HepG2 (cell line): ENCODE data around the gene LRTM2. TPM values are rescaled to one million over a fixed set of nuclear protein-coding genes. Genes with fewer than 3 reads are reported as not detected.

Experiments
- ATAC-seq: fragments of 200-7000 bp; cut with Tn5 transposase; 3 replicates; pipeline ENCODE4 v1.9.1; 2020; ENCODE audit warnings: mild to moderate bottlenecking, moderate library complexity
- BruUV-seq: library from RNA; stranded (reverse); fragments of 400-500 nt; replicated peaks from 2 replicates; lab custom pipeline; 2021; lab: Mats Ljungman, UMichigan
- CTCF ChIA-PET: fragments of 300-600 bp; formaldehyde crosslinking; extraction: SDS; loops from one replicate; lab custom pipeline; 2021; ENCODE audit warnings: low total read pairs, inconsistent platforms, low intra/inter-chr PET ratio; lab: Yijun Ruan, JAX
- POLR2A ChIA-PET: fragments of 350-600 bp; sonication (Branson Sonifier 250); formaldehyde crosslinking; loops from one replicate; lab custom pipeline; 2020; ENCODE audit warnings: antibody characterized with exemption, inconsistent platforms; lab: Yijun Ruan, JAX
- DNase-seq: peaks from one replicate; pipeline ENCODE4 v3.0.0-alpha.2; 2015; ENCODE audit warnings: low spot score
- FAIRE-seq: peaks from 3 replicates; lab custom pipeline; 2011; peaks lifted over from hg19 to GRCh38; lab: Jason Lieb, UNC
- H2AFZ ChIP-seq: one replicate; pipeline ENCODE4 v1.6.1; 2011; ENCODE audit warnings: low read length, inconsistent platforms
- H3K27ac ChIP-seq: fragments of 300-600 bp; 3 replicates; pipeline ENCODE4 v1.8.0; 2011; ENCODE audit warnings: mixed run types, mild to moderate bottlenecking, mixed read lengths, low read length, inconsistent platforms; ENCODE audit not compliant: insufficient read depth; ENCODE audit errors: extremely low read length
- H3K27me3 ChIP-seq, 2 experiments: fragments of 200-600 bp in 1 of 2; 2 replicates in 1 of 2; 3 replicates in 1 of 2; pipeline versions ENCODE4 v1.6.0 to v1.8.0; 2011; ENCODE audit warnings: low read length in 2 of 2, mild to moderate bottlenecking in 2 of 2, moderate library complexity in 2 of 2, inconsistent platforms in 1 of 2; ENCODE audit not compliant: insufficient read depth in 2 of 2, control insufficient read depth in 1 of 2
- H3K36me3 ChIP-seq, 2 experiments: fragments of 200-600 bp in 1 of 2; replicated peaks in 1 of 2; 2 replicates in 1 of 2; 3 replicates in 1 of 2; pipeline versions ENCODE4 v1.5.1 to v1.8.0; 2011; ENCODE audit warnings: low read length in 2 of 2, inconsistent platforms in 1 of 2; ENCODE audit not compliant: insufficient read depth in 2 of 2, control insufficient read depth in 1 of 2
- H3K4me1 ChIP-seq: 2 replicates; pipeline ENCODE4 v1.5.1; 2012; ENCODE audit warnings: low read length, inconsistent platforms; ENCODE audit not compliant: insufficient read depth
- H3K4me2 ChIP-seq: 2 replicates; pipeline ENCODE4 v1.6.0; 2011; ENCODE audit warnings: low read depth, low read length, inconsistent platforms
- H3K4me3 ChIP-seq, 3 experiments: fragments of 200-600 bp in 1 of 3; sonication (generic), shearing (Covaris generic) in 1 of 3; replicated peaks in 1 of 3; 2 replicates each; pipeline ENCODE4 v1.5.1; 2011 to 2016; ENCODE audit warnings: low read length in 3 of 3, inconsistent platforms in 2 of 3, low read depth in 2 of 3, mild to moderate bottlenecking in 2 of 3, control low read depth in 1 of 3, mixed read lengths in 1 of 3; ENCODE audit not compliant: insufficient read depth in 1 of 3
- H3K79me2 ChIP-seq: one replicate; pipeline ENCODE4 v1.6.1; 2011; ENCODE audit warnings: low read length, inconsistent platforms; ENCODE audit not compliant: insufficient read depth
- H3K9ac ChIP-seq: 2 replicates; pipeline ENCODE4 v1.6.0; 2011; ENCODE audit warnings: mild to moderate bottlenecking, low read depth, low read length, inconsistent platforms; ENCODE audit not compliant: insufficient read depth
- H3K9me3 ChIP-seq: 2 replicates; pipeline ENCODE4 v1.5.1; 2012; ENCODE audit warnings: mild to moderate bottlenecking, low read length
- H4K20me1 ChIP-seq: 2 replicates; pipeline ENCODE4 v1.6.0; 2011; ENCODE audit warnings: inconsistent platforms, mild to moderate bottlenecking, low read length, moderate library complexity; ENCODE audit not compliant: insufficient read depth
- CC2D1A ChIP-seq: sonication (generic); formaldehyde crosslinking; IDR thresholded peaks from 2 replicates; pipeline ENCODE4 v1.8.1; 2023; ENCODE audit warnings: mild to moderate bottlenecking, missing genetic modification reagents
- ZFP36L1 ChIP-seq: sonication (generic); formaldehyde crosslinking; IDR thresholded peaks from 2 replicates; pipeline ENCODE4 v1.8.0; 2022; ENCODE audit warnings: mild to moderate bottlenecking, missing genetic modification reagents, moderate library complexity
- WGBS: methylation state at CpG from one replicate; pipeline ENCODE4 v1.1.6; 2017; ENCODE audit warnings: low lambda C conversion rate; 5-methylcytosine and 5-hydroxymethylcytosine counted together
- in situ Hi-C: cut with HindIII; loops from 2 replicates; pipeline ENCODE4 v1.10.0; 2017; ENCODE audit warnings: low pct_unique_long_range_greater_than_20kb; ENCODE audit not compliant: extremely low pct_ligation_motif_present
- intact Hi-C: fragments of 100-400 bp; cut with micrococcal nuclease; formaldehyde crosslinking; loops from one replicate; pipeline ENCODE4 v1.10.0; 2022; ENCODE audit not compliant: unreplicated experiment
- polyA plus RNA-seq, 8 experiments: library from polyadenylated mRNA; depleted of rRNA in 3 of 8; stranded (reverse) in 7 of 8; unstranded in 1 of 8; fragments of >200 nt; fragmentation: Illumina TruSeq in 4 of 8; extraction: Trizol in 4 of 8; gene quantifications; 2 replicates each; pipeline versions ENCODE4 v1.2.1 to v1.2.3, GENCODE V29; 2011 to 2016; ENCODE audit warnings: low read depth in 4 of 8, missing spikeins in 1 of 8, mixed read lengths in 1 of 8; ENCODE audit not compliant: insufficient read depth in 1 of 8
- total RNA-seq, 5 experiments: library from RNA; depleted of rRNA; stranded (reverse); fragments of >200 nt; fragmentation: Illumina TruSeq; extraction: Trizol; gene quantifications; 2 replicates each; pipeline ENCODE4 v1.2.3, GENCODE V29; 2016; ENCODE audit warnings: low read depth in 1 of 5
- TF ChIP-seq, protein P1 (sequence below): sonication (generic); formaldehyde crosslinking; IDR thresholded peaks from 2 replicates; pipeline ENCODE4 v1.5.1; 2020; ENCODE audit warnings: mild to moderate bottlenecking, missing genetic modification reagents, borderline replicate concordance
- TF ChIP-seq, protein P2 (sequence below): sonication (generic); formaldehyde crosslinking; IDR thresholded peaks from 2 replicates; pipeline ENCODE4 v1.4.0; 2020; ENCODE audit warnings: missing genetic modification reagents

LRTM2 gene
- total and polyA plus RNA-seq, 2 of the 13 experiments (the other 11 are each of a cell fraction or from before 2014, with no cell fraction given), result 0.09 TPM; not detected in 1

DNA sequence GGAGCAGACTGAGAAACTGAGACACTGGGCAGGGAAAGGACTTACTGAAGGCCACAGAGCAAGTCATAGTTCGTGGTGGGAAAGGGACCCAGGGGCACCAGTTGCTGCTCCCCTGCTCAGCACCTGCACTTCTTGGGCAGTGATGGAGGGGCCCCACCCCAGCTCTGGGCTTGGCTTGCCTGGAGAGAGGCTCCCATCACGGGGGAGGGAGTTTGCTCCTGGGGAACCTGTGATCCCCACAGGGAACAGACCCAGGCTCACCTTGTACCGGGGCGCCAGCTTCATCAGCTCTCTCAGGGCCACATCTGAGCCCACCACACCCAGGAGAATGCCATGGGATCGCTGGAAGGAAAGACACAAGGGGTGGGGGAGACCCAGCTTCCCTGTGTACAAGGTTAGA, 58.3 kb downstream of the LRTM2 start (continued):
- TF ChIP-seq, protein P1, sequence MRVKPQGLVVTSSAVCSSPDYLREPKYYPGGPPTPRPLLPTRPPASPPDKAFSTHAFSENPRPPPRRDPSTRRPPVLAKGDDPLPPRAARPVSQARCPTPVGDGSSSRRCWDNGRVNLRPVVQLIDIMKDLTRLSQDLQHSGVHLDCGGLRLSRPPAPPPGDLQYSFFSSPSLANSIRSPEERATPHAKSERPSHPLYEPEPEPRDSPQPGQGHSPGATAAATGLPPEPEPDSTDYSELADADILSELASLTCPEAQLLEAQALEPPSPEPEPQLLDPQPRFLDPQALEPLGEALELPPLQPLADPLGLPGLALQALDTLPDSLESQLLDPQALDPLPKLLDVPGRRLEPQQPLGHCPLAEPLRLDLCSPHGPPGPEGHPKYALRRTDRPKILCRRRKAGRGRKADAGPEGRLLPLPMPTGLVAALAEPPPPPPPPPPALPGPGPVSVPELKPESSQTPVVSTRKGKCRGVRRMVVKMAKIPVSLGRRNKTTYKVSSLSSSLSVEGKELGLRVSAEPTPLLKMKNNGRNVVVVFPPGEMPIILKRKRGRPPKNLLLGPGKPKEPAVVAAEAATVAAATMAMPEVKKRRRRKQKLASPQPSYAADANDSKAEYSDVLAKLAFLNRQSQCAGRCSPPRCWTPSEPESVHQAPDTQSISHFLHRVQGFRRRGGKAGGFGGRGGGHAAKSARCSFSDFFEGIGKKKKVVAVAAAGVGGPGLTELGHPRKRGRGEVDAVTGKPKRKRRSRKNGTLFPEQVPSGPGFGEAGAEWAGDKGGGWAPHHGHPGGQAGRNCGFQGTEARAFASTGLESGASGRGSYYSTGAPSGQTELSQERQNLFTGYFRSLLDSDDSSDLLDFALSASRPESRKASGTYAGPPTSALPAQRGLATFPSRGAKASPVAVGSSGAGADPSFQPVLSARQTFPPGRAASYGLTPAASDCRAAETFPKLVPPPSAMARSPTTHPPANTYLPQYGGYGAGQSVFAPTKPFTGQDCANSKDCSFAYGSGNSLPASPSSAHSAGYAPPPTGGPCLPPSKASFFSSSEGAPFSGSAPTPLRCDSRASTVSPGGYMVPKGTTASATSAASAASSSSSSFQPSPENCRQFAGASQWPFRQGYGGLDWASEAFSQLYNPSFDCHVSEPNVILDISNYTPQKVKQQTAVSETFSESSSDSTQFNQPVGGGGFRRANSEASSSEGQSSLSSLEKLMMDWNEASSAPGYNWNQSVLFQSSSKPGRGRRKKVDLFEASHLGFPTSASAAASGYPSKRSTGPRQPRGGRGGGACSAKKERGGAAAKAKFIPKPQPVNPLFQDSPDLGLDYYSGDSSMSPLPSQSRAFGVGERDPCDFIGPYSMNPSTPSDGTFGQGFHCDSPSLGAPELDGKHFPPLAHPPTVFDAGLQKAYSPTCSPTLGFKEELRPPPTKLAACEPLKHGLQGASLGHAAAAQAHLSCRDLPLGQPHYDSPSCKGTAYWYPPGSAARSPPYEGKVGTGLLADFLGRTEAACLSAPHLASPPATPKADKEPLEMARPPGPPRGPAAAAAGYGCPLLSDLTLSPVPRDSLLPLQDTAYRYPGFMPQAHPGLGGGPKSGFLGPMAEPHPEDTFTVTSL (CRISPR knock-in tag), result no peak
- TF ChIP-seq, all 625 proteins: peak for 0

DNA sequence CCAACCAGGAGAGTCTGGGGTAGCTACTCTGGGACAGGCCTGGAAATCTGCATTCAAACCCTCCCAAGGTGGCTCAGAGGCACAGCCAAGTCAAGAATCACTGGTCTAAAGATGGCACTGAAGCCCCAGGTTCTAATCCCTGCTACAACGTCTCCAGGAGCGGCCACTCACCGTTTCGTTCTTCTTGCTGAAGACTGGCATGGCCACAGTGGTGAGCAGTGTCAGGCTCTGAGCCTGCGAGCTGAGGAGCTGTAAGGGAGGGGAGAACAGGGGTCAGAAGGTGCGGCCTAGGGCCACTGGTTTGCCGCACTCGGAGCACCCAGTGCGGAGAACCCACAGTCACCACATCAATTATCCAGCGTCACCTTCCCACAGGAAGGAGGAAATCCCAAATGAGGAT, 59.3 kb downstream of the LRTM2 start:
- intact Hi-C loops, result no loop called here
- ATAC-seq, result no peak
- Histone ChIP-seq H3K9ac (no peak overlapping the region), H3K27ac (no peak overlapping the region), H3K79me2 (no peaks in the 10 kb centered on the region), H3K4me1 (peaks cover 29% of the 10 kb centered on the region), H3K4me2 (no peak overlapping the region), H3K9me3 (no peaks in the 10 kb centered on the region), H2AFZ (no peak overlapping the region), H3K27me3 (peaks cover 6 to 42% of the 10 kb centered on the region in 2 experiments), H3K36me3 (no peaks in the 10 kb centered on the region), H3K4me3 (no peak overlapping the region), H4K20me1 (no peaks in the 10 kb centered on the region)
- DNase-seq, result no peak
- 61% methylated on average over 7 of the region's 10 CpGs for WGBS
- no peak for FAIRE-seq
- in situ Hi-C loops, result no loop called here
- CTCF ChIA-PET, result no interaction called here
- BruUV-seq, result no TSS peak
- TF ChIP-seq, protein P2, sequence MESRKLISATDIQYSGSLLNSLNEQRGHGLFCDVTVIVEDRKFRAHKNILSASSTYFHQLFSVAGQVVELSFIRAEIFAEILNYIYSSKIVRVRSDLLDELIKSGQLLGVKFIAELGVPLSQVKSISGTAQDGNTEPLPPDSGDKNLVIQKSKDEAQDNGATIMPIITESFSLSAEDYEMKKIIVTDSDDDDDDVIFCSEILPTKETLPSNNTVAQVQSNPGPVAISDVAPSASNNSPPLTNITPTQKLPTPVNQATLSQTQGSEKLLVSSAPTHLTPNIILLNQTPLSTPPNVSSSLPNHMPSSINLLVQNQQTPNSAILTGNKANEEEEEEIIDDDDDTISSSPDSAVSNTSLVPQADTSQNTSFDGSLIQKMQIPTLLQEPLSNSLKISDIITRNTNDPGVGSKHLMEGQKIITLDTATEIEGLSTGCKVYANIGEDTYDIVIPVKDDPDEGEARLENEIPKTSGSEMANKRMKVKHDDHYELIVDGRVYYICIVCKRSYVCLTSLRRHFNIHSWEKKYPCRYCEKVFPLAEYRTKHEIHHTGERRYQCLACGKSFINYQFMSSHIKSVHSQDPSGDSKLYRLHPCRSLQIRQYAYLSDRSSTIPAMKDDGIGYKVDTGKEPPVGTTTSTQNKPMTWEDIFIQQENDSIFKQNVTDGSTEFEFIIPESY, result no peak
- no peak for TF ChIP-seq ZFP36L1 (CRISPR knock-in tag)
- TF ChIP-seq CC2D1A (CRISPR knock-in tag), result no peak
- POLR2A ChIA-PET, result no interaction called here
